Effector memory CD4-positive, alpha-beta T cell (primary cell): Measurements from ENCODE around the gene ULK4.

Source experiments
- DNase-seq, 3 donors: peaks; one replicate each; pipeline ENCODE4 v3.0.0-alpha.2; 2020
- H3K27ac ChIP-seq: 2 replicates; pipeline ENCODE4 v1.7.0; 2013; ENCODE audit warnings: mild to moderate bottlenecking, low read length, moderate library complexity; ENCODE audit not compliant: insufficient read depth, poor library complexity, severe bottlenecking
- H3K27me3 ChIP-seq: replicated peaks from 2 replicates; pipeline ENCODE4 v1.7.0; 2013; ENCODE audit warnings: mild to moderate bottlenecking, low read length; ENCODE audit not compliant: insufficient read depth, control insufficient read depth, poor library complexity, severe bottlenecking
- H3K36me3 ChIP-seq: 2 replicates; pipeline ENCODE4 v1.7.0; 2013; ENCODE audit warnings: mild to moderate bottlenecking, low read length, moderate library complexity; ENCODE audit not compliant: control insufficient read depth, insufficient read depth
- H3K4me1 ChIP-seq: 2 replicates; pipeline ENCODE4 v1.7.0; 2013; ENCODE audit warnings: low read length, mild to moderate bottlenecking; ENCODE audit not compliant: control insufficient read depth, insufficient read depth, poor library complexity, severe bottlenecking
- H3K4me3 ChIP-seq: 2 replicates; pipeline ENCODE4 v1.7.0; 2013; ENCODE audit warnings: low read length, low read depth, mild to moderate bottlenecking; ENCODE audit not compliant: insufficient read depth, poor library complexity, severe bottlenecking
- H3K9me3 ChIP-seq: 2 replicates; pipeline ENCODE4 v1.7.0; 2013; ENCODE audit warnings: mild to moderate bottlenecking, low read length, moderate library complexity; ENCODE audit not compliant: control insufficient read depth

ULK4 gene

GRCh38 chr3:41265823-41266273, 696.1 kb downstream of the ULK4 start:
- Histone ChIP-seq H3K36me3 (no peaks in the 10 kb centered on the region), H3K27me3 (no peaks in the 10 kb centered on the region), H3K27ac (no peak overlapping the region), H3K9me3 (no peaks in the 10 kb centered on the region), H3K4me3 (no peak overlapping the region), H3K4me1 (no peaks in the 10 kb centered on the region)
- no peak for DNase-seq

- no peaks in the 10 kb centered on the region for H3K4me1 ChIP-seq
- H3K4me3 ChIP-seq, result no peak overlapping the region
- H3K27me3 ChIP-seq, result no peaks in the 10 kb centered on the region
- no peak overlapping the region for H3K27ac ChIP-seq
- no peak for DNase-seq
- no peaks in the 10 kb centered on the region for H3K9me3 ChIP-seq
- H3K36me3 ChIP-seq, result no peaks in the 10 kb centered on the region
These were observed 696.8 kb downstream of the ULK4 start for GRCh38 chr3:41265011-41265545.

GRCh38 chr3:41260063-41260450, 701.8 kb downstream of the ULK4 start:
- Histone ChIP-seq H3K27ac (no peak overlapping the region), H3K4me3 (no peak overlapping the region), H3K36me3 (no peaks in the 10 kb centered on the region), H3K4me1 (no peaks in the 10 kb centered on the region), H3K27me3 (no peaks in the 10 kb centered on the region), H3K9me3 (no peaks in the 10 kb centered on the region)
- DNase-seq, result no peak

GRCh38 chr3:41259449-41260062, 702.3 kb downstream of the ULK4 start:
- no peak for DNase-seq
- Histone ChIP-seq H3K36me3 (no peaks in the 10 kb centered on the region), H3K27ac (no peak overlapping the region), H3K4me1 (no peaks in the 10 kb centered on the region), H3K9me3 (no peaks in the 10 kb centered on the region), H3K27me3 (no peaks in the 10 kb centered on the region), H3K4me3 (no peak overlapping the region)

GRCh38 chr3:41258239-41258800, 703.6 kb downstream of the ULK4 start:
- Histone ChIP-seq H3K27me3 (no peaks in the 10 kb centered on the region), H3K4me3 (no peak overlapping the region), H3K9me3 (no peaks in the 10 kb centered on the region), H3K27ac (no peak overlapping the region), H3K4me1 (no peaks in the 10 kb centered on the region), H3K36me3 (no peaks in the 10 kb centered on the region)
- no peak for DNase-seq

- no peak overlapping the region for H3K4me3 ChIP-seq
- no peaks in the 10 kb centered on the region for H3K36me3 ChIP-seq
- DNase-seq, result no peak
- H3K27ac ChIP-seq, result no peak overlapping the region
- H3K9me3 ChIP-seq, result no peaks in the 10 kb centered on the region
- H3K4me1 ChIP-seq, result no peaks in the 10 kb centered on the region
- no peaks in the 10 kb centered on the region for H3K27me3 ChIP-seq
These were observed 710.3 kb downstream of the ULK4 start for GRCh38 chr3:41251593-41251992.

- no peak for DNase-seq
- Histone ChIP-seq H3K36me3 (no peaks in the 10 kb centered on the region), H3K4me1 (no peaks in the 10 kb centered on the region), H3K27me3 (no peaks in the 10 kb centered on the region), H3K27ac (no peak overlapping the region), H3K4me3 (no peak overlapping the region), H3K9me3 (no peaks in the 10 kb centered on the region)
These were observed 711.1 kb downstream of the ULK4 start for GRCh38 chr3:41250825-41251224.

GRCh38 chr3:41249318-41249717, 712.6 kb downstream of the ULK4 start:
- no peak overlapping the region for H3K4me3 ChIP-seq
- H3K9me3 ChIP-seq, result no peaks in the 10 kb centered on the region
- no peaks in the 10 kb centered on the region for H3K36me3 ChIP-seq
- no peaks in the 10 kb centered on the region for H3K27me3 ChIP-seq
- H3K4me1 ChIP-seq, result no peaks in the 10 kb centered on the region
- no peak overlapping the region for H3K27ac ChIP-seq
- no peak for DNase-seq

- no peak for DNase-seq
- Histone ChIP-seq H3K36me3 (no peaks in the 10 kb centered on the region), H3K9me3 (no peaks in the 10 kb centered on the region), H3K4me3 (no peak overlapping the region), H3K27me3 (no peaks in the 10 kb centered on the region), H3K4me1 (no peaks in the 10 kb centered on the region), H3K27ac (no peak overlapping the region)
These were observed 713.4 kb downstream of the ULK4 start for GRCh38 chr3:41248525-41248924.

- no peak overlapping the region for H3K27ac ChIP-seq
- H3K9me3 ChIP-seq, result no peaks in the 10 kb centered on the region
- H3K4me1 ChIP-seq, result no peaks in the 10 kb centered on the region
- no peak for DNase-seq
- no peaks in the 10 kb centered on the region for H3K27me3 ChIP-seq
- no peak overlapping the region for H3K4me3 ChIP-seq
- no peaks in the 10 kb centered on the region for H3K36me3 ChIP-seq
These were observed 714.6 kb downstream of the ULK4 start for GRCh38 chr3:41247055-41248004.
